NCI-H2196 (cell line): ENCODE data around the gene PRDM5.

Source experiments
- DNase-seq: peaks from one replicate; lab custom pipeline; 2025; ENCODE audit not compliant: unreplicated experiment; lab: John Stamatoyannopoulos, UW

Gene PRDM5

GRCh38 chr4:120857312-120857711, 65.2 kb downstream of the PRDM5 start:
- DNase-seq = no peak

- DNase-seq = no peak
Observed at GRCh38 chr4:120856294-120856693, 66.2 kb downstream of the PRDM5 start.

GRCh38 chr4:120855307-120856001, 67.1 kb downstream of the PRDM5 start:
- no peak for DNase-seq

- DNase-seq = no peak
Observed at GRCh38 chr4:120853161-120853935, 69.2 kb downstream of the PRDM5 start.

GRCh38 chr4:120850018-120850599, 72.4 kb downstream of the PRDM5 start:
- no peak for DNase-seq

- no peak for DNase-seq
Observed at GRCh38 chr4:120847019-120847582, 75.4 kb downstream of the PRDM5 start.

GRCh38 chr4:120844528-120844921, 78.0 kb downstream of the PRDM5 start:
- no peak for DNase-seq

GRCh38 chr4:120843849-120844527, 78.5 kb downstream of the PRDM5 start:
- no peak for DNase-seq

GRCh38 chr4:120842031-120842430, 80.5 kb downstream of the PRDM5 start:
- no peak for DNase-seq

GRCh38 chr4:120841580-120841979, 80.9 kb downstream of the PRDM5 start:
- no peak for DNase-seq

GRCh38 chr4:120839974-120840751, 82.4 kb downstream of the PRDM5 start:
- no peak for DNase-seq

- DNase-seq = no peak
Observed at GRCh38 chr4:120839334-120839973, 83.1 kb downstream of the PRDM5 start.

- DNase-seq = no peak
Observed at GRCh38 chr4:120838784-120839183, 83.7 kb downstream of the PRDM5 start.

GRCh38 chr4:120837656-120838055, 84.9 kb downstream of the PRDM5 start:
- no peak for DNase-seq

GRCh38 chr4:120835342-120835741, 87.2 kb downstream of the PRDM5 start:
- no peak for DNase-seq

- DNase-seq = no peak
Observed at GRCh38 chr4:120830204-120830603, 92.3 kb downstream of the PRDM5 start.

- DNase-seq = peak; percentile 38
Observed at GRCh38 chr4:120829113-120829831, 93.3 kb downstream of the PRDM5 start.

GRCh38 chr4:120826853-120827252, 95.7 kb downstream of the PRDM5 start:
- DNase-seq = no peak

- DNase-seq = no peak
Observed at GRCh38 chr4:120826449-120826848, 96.1 kb downstream of the PRDM5 start.
